HepG2 (cell line): ENCODE results near the gene BMP2. TPM values are rescaled to one million over a fixed set of nuclear protein-coding genes. Genes with fewer than 3 reads are reported as not detected.

Experiments
- ATAC-seq: fragments of 200-7000 bp; cut with Tn5 transposase; 3 replicates; pipeline ENCODE4 v1.9.1; 2020; ENCODE audit warnings: mild to moderate bottlenecking, moderate library complexity
- BruUV-seq: library from RNA; stranded (reverse); fragments of 400-500 nt; replicated peaks from 2 replicates; lab custom pipeline; 2021; lab: Mats Ljungman, UMichigan
- CTCF ChIA-PET: fragments of 300-600 bp; formaldehyde crosslinking; extraction: SDS; loops from one replicate; lab custom pipeline; 2021; ENCODE audit warnings: low total read pairs, inconsistent platforms, low intra/inter-chr PET ratio; lab: Yijun Ruan, JAX
- POLR2A ChIA-PET: fragments of 350-600 bp; sonication (Branson Sonifier 250); formaldehyde crosslinking; loops from one replicate; lab custom pipeline; 2020; ENCODE audit warnings: antibody characterized with exemption, inconsistent platforms; lab: Yijun Ruan, JAX
- DNase-seq: peaks from one replicate; pipeline ENCODE4 v3.0.0-alpha.2; 2015; ENCODE audit warnings: low spot score
- FAIRE-seq: peaks from 3 replicates; lab custom pipeline; 2011; peaks lifted over from hg19 to GRCh38; lab: Jason Lieb, UNC
- H2AFZ ChIP-seq: one replicate; pipeline ENCODE4 v1.6.1; 2011; ENCODE audit warnings: low read length, inconsistent platforms
- H3K27ac ChIP-seq: fragments of 300-600 bp; 3 replicates; pipeline ENCODE4 v1.8.0; 2011; ENCODE audit warnings: mixed run types, mild to moderate bottlenecking, mixed read lengths, low read length, inconsistent platforms; ENCODE audit not compliant: insufficient read depth; ENCODE audit errors: extremely low read length
- H3K27me3 ChIP-seq, 2 experiments: fragments of 200-600 bp in 1 of 2; 2 replicates in 1 of 2; 3 replicates in 1 of 2; pipeline versions ENCODE4 v1.6.0 to v1.8.0; 2011; ENCODE audit warnings: low read length in 2 of 2, mild to moderate bottlenecking in 2 of 2, moderate library complexity in 2 of 2, inconsistent platforms in 1 of 2; ENCODE audit not compliant: insufficient read depth in 2 of 2, control insufficient read depth in 1 of 2
- H3K36me3 ChIP-seq, 2 experiments: fragments of 200-600 bp in 1 of 2; replicated peaks in 1 of 2; 2 replicates in 1 of 2; 3 replicates in 1 of 2; pipeline versions ENCODE4 v1.5.1 to v1.8.0; 2011; ENCODE audit warnings: low read length in 2 of 2, inconsistent platforms in 1 of 2; ENCODE audit not compliant: insufficient read depth in 2 of 2, control insufficient read depth in 1 of 2
- H3K4me1 ChIP-seq: 2 replicates; pipeline ENCODE4 v1.5.1; 2012; ENCODE audit warnings: low read length, inconsistent platforms; ENCODE audit not compliant: insufficient read depth
- H3K4me2 ChIP-seq: 2 replicates; pipeline ENCODE4 v1.6.0; 2011; ENCODE audit warnings: low read depth, low read length, inconsistent platforms
- H3K4me3 ChIP-seq, 3 experiments: fragments of 200-600 bp in 1 of 3; sonication (generic), shearing (Covaris generic) in 1 of 3; replicated peaks in 1 of 3; 2 replicates each; pipeline ENCODE4 v1.5.1; 2011 to 2016; ENCODE audit warnings: low read length in 3 of 3, inconsistent platforms in 2 of 3, low read depth in 2 of 3, mild to moderate bottlenecking in 2 of 3, control low read depth in 1 of 3, mixed read lengths in 1 of 3; ENCODE audit not compliant: insufficient read depth in 1 of 3
- H3K79me2 ChIP-seq: one replicate; pipeline ENCODE4 v1.6.1; 2011; ENCODE audit warnings: low read length, inconsistent platforms; ENCODE audit not compliant: insufficient read depth
- H3K9ac ChIP-seq: 2 replicates; pipeline ENCODE4 v1.6.0; 2011; ENCODE audit warnings: mild to moderate bottlenecking, low read depth, low read length, inconsistent platforms; ENCODE audit not compliant: insufficient read depth
- H3K9me3 ChIP-seq: 2 replicates; pipeline ENCODE4 v1.5.1; 2012; ENCODE audit warnings: mild to moderate bottlenecking, low read length
- H4K20me1 ChIP-seq: 2 replicates; pipeline ENCODE4 v1.6.0; 2011; ENCODE audit warnings: inconsistent platforms, mild to moderate bottlenecking, low read length, moderate library complexity; ENCODE audit not compliant: insufficient read depth
- ADNP ChIP-seq: sonication (generic); formaldehyde crosslinking; IDR thresholded peaks from 2 replicates; pipeline ENCODE4 v1.4.0; 2020; ENCODE audit warnings: missing genetic modification reagents
- BCLAF1 ChIP-seq: fragments of 450-650 bp; IDR thresholded peaks from 2 replicates; pipeline ENCODE4 v1.6.1; 2017; ENCODE audit warnings: mild to moderate bottlenecking
- CBX5 ChIP-seq: sonication (generic); formaldehyde crosslinking; IDR thresholded peaks from 2 replicates; pipeline ENCODE4 v1.4.0; 2020; ENCODE audit warnings: missing genetic modification reagents, borderline replicate concordance
- FOXA1 ChIP-seq, 2 experiments: fragments of 450-650 bp in 1 of 2; sonication (generic) in 1 of 2; formaldehyde crosslinking in 1 of 2; IDR thresholded peaks; 2 replicates each; pipeline versions ENCODE4 v1.4.0 to v1.6.1; 2016 to 2020; ENCODE audit warnings: missing genetic modification reagents in 1 of 2
- GTF2F1 ChIP-seq: fragments of 150-350 bp; IDR thresholded peaks from 2 replicates; pipeline ENCODE4 v1.6.1; 2014; ENCODE audit warnings: low read length
- JUNB ChIP-seq: sonication (generic); formaldehyde crosslinking; IDR thresholded peaks from 2 replicates; pipeline ENCODE4 v1.8.0; 2022; ENCODE audit warnings: missing genetic modification reagents, mild to moderate bottlenecking, borderline replicate concordance
- MAFF ChIP-seq: IDR thresholded peaks from 2 replicates; pipeline ENCODE4 v1.6.1; 2011; ENCODE audit warnings: low read depth, low read length, improper control_type of control experiment
- MIER2 ChIP-seq: IDR thresholded peaks from 2 replicates; pipeline ENCODE4 v1.6.1; 2016; ENCODE audit warnings: missing biosample characterization, missing genetic modification reagents
- SNAPC2 ChIP-seq: sonication (generic); formaldehyde crosslinking; IDR thresholded peaks from 2 replicates; pipeline ENCODE4 v1.8.1; 2022; ENCODE audit warnings: mild to moderate bottlenecking, missing genetic modification reagents
- ZFP36 ChIP-seq: fragments of 150-350 bp; IDR thresholded peaks from 2 replicates; pipeline ENCODE4 v1.6.1; 2018; ENCODE audit warnings: borderline replicate concordance, low read length, low read depth; ENCODE audit not compliant: partially characterized antibody
- ZNF232 ChIP-seq: sonication (generic); formaldehyde crosslinking; IDR thresholded peaks from 2 replicates; pipeline ENCODE4 v1.4.0; 2020; ENCODE audit warnings: missing genetic modification reagents, borderline replicate concordance
- ZNF329 ChIP-seq: sonication (generic); formaldehyde crosslinking; IDR thresholded peaks from 2 replicates; pipeline ENCODE4 v1.9.0; 2021; ENCODE audit warnings: low read depth, mild to moderate bottlenecking, missing genetic modification reagents
- WGBS: methylation state at CpG from one replicate; pipeline ENCODE4 v1.1.6; 2017; ENCODE audit warnings: low lambda C conversion rate; 5-methylcytosine and 5-hydroxymethylcytosine counted together
- in situ Hi-C: cut with HindIII; loops from 2 replicates; pipeline ENCODE4 v1.10.0; 2017; ENCODE audit warnings: low pct_unique_long_range_greater_than_20kb; ENCODE audit not compliant: extremely low pct_ligation_motif_present
- intact Hi-C: fragments of 100-400 bp; cut with micrococcal nuclease; formaldehyde crosslinking; loops from one replicate; pipeline ENCODE4 v1.10.0; 2022; ENCODE audit not compliant: unreplicated experiment
- polyA plus RNA-seq, 8 experiments: library from polyadenylated mRNA; depleted of rRNA in 3 of 8; stranded (reverse) in 7 of 8; unstranded in 1 of 8; fragments of >200 nt; fragmentation: Illumina TruSeq in 4 of 8; extraction: Trizol in 4 of 8; gene quantifications; 2 replicates each; pipeline versions ENCODE4 v1.2.1 to v1.2.3, GENCODE V29; 2011 to 2016; ENCODE audit warnings: low read depth in 4 of 8, missing spikeins in 1 of 8, mixed read lengths in 1 of 8; ENCODE audit not compliant: insufficient read depth in 1 of 8
- total RNA-seq, 5 experiments: library from RNA; depleted of rRNA; stranded (reverse); fragments of >200 nt; fragmentation: Illumina TruSeq; extraction: Trizol; gene quantifications; 2 replicates each; pipeline ENCODE4 v1.2.3, GENCODE V29; 2016; ENCODE audit warnings: low read depth in 1 of 5
- TF ChIP-seq, protein P1 (sequence below): fragments of 450-650 bp; IDR thresholded peaks from 2 replicates; pipeline ENCODE4 v1.6.1; 2016
- TF ChIP-seq, protein P2 (sequence below): sonication (generic); formaldehyde crosslinking; conservative IDR thresholded peaks from 2 replicates; pipeline ENCODE4 v1.4.0; 2020; ENCODE audit warnings: missing genetic modification reagents

Gene BMP2
- total and polyA plus RNA-seq, 2 of the 13 experiments (the other 11 are each of a cell fraction or from before 2014, with no cell fraction given) = 0.02 to 0.03 TPM

DNA sequence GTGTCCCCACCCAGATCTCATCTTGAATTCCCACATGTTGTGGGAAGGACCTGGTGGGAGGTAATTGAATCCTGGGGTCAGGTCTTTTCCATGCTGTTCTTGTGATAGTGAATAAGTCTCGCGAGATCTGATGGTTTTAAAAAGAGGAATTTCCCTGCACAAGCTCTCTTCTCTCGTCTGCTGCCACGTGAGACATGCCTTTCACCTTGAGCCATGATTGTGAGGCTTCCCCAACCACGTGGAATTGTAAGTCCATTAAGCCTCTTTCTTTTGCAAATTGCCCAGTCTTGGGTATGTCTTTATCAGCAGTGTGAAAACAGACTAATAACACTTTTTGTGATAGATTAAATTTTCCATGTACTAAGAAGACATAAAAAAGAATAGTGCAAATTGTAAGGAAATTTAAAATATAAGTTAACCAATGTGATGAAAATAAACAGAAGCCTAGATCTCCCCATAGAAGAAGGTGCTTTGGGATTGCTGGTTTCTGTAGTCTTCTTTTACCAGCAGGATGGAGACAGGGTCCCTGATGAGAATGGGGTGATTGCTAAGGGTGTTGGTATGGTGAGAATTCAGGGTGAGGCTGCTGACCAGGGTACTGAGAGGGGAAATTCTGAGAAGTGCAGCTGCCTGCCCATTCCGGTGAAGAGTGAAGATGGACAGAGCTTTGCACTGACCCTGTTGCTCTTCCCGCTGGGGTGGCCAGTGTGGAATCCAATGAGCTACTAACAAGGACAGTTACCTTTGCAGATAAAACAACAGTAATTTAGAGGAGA is 50.7 kb downstream of the BMP2 start:
- H3K4me3 ChIP-seq = no peak overlapping the region
- in situ Hi-C loops = no loop called here
- intact Hi-C loops = no loop called here
- no peaks in the 10 kb centered on the region for H3K4me1 ChIP-seq
- WGBS = 8% methylated on average over 7 of the region's 7 CpGs
- H3K4me2 ChIP-seq = no peak overlapping the region
- POLR2A ChIA-PET = no interaction called here
- H3K79me2 ChIP-seq = no peaks in the 10 kb centered on the region
- H3K27ac ChIP-seq = no peak overlapping the region
- no peak overlapping the region for H2AFZ ChIP-seq
- H3K36me3 ChIP-seq = no peaks in the 10 kb centered on the region
- H3K27me3 ChIP-seq = no peaks in the 10 kb centered on the region
- no peak for ATAC-seq
- BruUV-seq = no TSS peak
- no peak for FAIRE-seq
- no peaks in the 10 kb centered on the region for H4K20me1 ChIP-seq
- DNase-seq = no peak
- H3K9ac ChIP-seq = no peak overlapping the region
- H3K9me3 ChIP-seq = no peaks in the 10 kb centered on the region
- CTCF ChIA-PET = interaction anchor here (1.6 kb wide), 1 partner anchor 235 kb away, joined by 4 read pairs; no protein-coding TSS in a partner anchor
- TF ChIP-seq, protein P1, sequence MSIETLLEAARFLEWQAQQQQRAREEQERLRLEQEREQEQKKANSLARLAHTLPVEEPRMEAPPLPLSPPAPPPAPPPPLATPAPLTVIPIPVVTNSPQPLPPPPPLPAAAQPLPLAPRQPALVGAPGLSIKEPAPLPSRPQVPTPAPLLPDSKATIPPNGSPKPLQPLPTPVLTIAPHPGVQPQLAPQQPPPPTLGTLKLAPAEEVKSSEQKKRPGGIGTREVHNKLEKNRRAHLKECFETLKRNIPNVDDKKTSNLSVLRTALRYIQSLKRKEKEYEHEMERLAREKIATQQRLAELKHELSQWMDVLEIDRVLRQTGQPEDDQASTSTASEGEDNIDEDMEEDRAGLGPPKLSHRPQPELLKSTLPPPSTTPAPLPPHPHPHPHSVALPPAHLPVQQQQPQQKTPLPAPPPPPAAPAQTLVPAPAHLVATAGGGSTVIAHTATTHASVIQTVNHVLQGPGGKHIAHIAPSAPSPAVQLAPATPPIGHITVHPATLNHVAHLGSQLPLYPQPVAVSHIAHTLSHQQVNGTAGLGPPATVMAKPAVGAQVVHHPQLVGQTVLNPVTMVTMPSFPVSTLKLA = peak; percentile 51
- 0 out of 2 replicates have a peak, but pooled peaks have one; percentile 31 for TF ChIP-seq MIER2 (CRISPR knock-in tag)
- no peak for TF ChIP-seq MAFF
- TF ChIP-seq ZNF232 (CRISPR knock-in tag) = no peak
- no peak for TF ChIP-seq BCLAF1
- no peak for TF ChIP-seq GTF2F1
- TF ChIP-seq FOXA1 (IDR thresholded peaks at IDR 0.05) = no peak
- no peak for TF ChIP-seq FOXA1 (CRISPR knock-in tag; IDR thresholded peaks at IDR 0.05)
- TF ChIP-seq ZFP36 = no peak
- TF ChIP-seq JUNB = no peak
- no peak for TF ChIP-seq CBX5 (CRISPR knock-in tag)
- TF ChIP-seq SNAPC2 (CRISPR knock-in tag) = no peak
- no peak for TF ChIP-seq ZNF329 (CRISPR knock-in tag)
- TF ChIP-seq, protein P2, sequence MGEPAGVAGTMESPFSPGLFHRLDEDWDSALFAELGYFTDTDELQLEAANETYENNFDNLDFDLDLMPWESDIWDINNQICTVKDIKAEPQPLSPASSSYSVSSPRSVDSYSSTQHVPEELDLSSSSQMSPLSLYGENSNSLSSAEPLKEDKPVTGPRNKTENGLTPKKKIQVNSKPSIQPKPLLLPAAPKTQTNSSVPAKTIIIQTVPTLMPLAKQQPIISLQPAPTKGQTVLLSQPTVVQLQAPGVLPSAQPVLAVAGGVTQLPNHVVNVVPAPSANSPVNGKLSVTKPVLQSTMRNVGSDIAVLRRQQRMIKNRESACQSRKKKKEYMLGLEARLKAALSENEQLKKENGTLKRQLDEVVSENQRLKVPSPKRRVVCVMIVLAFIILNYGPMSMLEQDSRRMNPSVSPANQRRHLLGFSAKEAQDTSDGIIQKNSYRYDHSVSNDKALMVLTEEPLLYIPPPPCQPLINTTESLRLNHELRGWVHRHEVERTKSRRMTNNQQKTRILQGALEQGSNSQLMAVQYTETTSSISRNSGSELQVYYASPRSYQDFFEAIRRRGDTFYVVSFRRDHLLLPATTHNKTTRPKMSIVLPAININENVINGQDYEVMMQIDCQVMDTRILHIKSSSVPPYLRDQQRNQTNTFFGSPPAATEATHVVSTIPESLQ (CRISPR knock-in tag) = no peak
- no peak for TF ChIP-seq ADNP (CRISPR knock-in tag)
